Hypothalamus (tissue), 51 donors: ENCODE data around the gene BIRC3.
A peak's percentile ranks its signal among the peaks of the same experiment; 100 is the strongest.
"Not testable (repeated sequence)": the region's sequence is repeated elsewhere in the genome, so short reads cannot be mapped to it uniquely, and the experiment has no call there.

Experiments
- DNase-seq, 51 donors: peaks; one replicate each; lab custom pipeline; 2025; lab: John Stamatoyannopoulos, UW

BIRC3 gene

DNA sequence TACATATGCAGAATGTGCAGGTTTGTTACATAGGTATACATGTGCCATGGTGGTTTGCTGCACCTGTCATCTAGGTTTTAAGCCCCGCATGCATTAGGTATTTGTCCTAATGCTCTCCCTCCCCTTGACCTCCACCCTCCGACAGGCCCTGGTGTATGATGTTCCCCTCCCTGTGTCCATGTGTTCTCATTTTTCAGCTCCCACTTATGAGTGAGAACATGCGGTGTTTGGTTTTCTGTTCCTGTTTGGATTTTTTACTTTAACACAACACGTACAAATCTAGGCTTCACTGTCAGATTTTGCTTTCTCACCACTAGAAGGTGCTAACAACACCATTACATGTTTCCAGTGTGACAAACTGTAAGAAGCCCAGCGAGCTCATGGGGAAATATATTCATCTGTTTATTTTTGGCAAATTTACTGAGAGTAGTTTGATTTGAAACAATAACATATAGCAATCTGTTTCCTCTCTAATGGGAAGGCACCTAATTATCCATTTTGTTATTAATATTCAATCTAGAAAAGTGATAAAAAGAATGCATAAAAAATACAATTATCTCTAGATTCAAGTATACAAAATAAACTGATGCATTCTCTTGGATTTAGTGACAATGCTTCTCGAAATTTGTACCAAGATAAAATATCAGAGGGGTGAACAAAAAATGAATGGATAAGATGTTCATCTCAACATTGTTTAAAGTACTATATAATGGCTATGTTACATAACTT, 23.2 kb upstream of the BIRC3 start:
- peak in 1 of 51 donors; percentile 17 for DNase-seq

DNA sequence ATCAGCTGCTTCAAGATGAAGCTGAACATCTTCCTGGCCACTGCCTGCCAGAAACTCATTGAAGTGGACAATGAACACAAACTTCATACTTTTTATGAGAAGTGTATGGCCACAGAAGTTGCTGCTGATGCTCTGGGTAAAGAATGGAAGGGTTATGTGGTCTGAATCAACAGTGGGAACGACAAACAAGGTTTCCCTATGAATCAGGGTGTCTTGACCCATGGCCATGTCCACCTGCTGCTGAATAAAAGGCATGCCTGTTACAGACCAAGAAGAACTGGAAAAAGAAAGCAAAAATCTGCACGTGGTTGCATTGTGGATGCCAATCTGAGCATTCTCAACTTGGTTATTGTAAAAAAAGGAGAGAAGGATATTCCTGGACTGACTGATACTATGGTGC, 22.2 kb upstream of the BIRC3 start:
- DNase-seq, result no peak

DNA sequence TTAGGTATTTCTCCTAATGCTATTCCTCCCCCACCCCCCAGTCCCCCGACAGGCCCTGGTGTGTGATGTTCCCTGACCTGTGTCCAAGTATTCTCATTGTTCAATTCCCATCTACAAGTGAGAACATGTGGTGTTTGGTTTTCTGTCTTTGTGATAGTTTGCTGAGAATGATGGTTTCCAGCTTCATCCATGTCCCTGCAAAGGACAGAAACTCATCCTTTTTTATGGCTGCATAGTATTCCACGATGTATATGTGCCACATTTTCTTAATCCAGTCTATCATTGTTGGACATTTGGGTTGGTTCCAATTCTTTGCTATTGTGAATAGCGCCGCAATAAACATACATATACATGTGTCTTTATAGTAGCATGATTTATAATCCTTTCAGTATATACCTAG, 20.5 kb upstream of the BIRC3 start:
- not testable (repeated sequence) for DNase-seq

DNA sequence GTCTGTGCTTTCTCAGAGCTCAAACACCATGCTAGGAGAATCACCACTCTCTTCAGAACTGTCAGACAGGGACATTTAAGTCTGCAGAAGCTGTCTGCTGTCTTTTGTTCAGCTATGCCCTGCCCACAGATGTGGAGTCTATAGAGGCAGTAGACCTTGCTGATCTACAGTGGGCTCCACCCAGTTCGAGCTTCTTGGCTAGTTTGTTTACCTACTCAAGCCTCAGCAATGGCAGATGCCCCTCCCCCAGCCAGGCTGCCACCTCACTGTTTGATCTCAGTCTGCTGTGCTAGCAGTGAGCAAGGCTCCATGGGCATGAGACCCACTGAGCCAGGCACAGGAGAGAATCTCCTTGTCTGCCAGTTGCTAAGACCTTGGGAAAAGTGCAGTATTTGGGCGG, 16.4 kb upstream of the BIRC3 start:
- not testable (repeated sequence) for DNase-seq

- DNase-seq, result no peak
Observed at GRCh38 chr11:102302241-102302640, 15.0 kb upstream of the BIRC3 start.

- no peak for DNase-seq
Observed at GRCh38 chr11:102304686-102305085, 12.6 kb upstream of the BIRC3 start.

DNA sequence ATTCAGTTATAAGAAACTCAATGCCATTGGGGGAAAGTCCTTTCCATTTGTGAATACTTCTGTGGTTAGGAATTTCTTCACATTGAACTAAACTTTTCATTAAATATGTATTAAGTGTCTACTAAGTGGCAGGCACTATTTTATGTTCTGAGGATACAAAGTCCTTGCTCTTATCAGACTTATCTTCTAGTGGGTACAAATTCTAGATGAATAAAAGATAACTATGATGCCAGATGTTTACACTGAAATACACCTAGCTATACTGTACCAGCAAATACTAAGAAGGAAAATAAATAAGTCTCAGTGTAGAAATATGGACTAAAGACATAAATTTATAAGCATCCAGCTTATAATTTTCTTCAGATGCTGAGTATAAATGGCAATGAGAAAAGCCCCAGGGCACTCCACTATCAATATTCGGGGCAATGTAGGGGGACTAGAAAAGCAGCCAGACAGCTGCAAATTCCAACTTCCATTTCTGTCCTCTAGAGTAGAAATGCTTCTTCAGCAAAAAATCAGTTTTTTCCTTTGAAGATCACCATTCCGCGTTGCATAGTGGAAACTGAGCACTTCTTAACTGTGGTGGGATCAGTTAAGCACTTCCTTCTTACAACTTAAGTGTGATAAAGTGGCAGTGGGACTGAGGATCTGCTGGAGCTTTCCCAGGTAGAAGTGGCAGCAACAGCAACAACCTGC, 11.8 kb upstream of the BIRC3 start:
- no peak for DNase-seq

DNA sequence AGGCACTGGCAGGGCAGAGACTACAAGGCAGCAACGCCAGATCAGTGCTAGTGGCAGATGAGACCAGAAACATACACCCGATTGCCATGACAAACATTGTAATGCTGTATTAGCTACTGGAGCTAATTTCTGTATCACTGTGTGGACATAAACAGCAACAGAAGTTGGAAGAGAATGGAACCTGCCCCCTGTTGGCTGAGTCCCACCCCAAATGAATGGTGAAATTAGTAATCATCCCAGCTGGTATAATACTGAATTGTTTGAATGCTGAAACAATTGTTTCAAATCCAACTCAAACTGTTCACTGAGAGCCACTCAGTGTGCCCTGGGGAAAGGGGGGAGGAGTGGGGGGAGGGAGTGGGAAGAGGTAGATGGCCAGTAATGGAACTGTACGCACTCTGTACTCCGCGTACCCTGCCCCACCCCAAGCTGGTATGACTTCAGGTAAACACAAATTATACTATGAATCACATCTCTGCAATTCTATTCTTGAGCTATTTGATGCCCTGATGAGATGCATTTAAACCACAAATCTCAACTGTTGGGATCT, 11.2 kb upstream of the BIRC3 start:
- DNase-seq, result peak in 6 of 51 donors; percentile 3 to 38 (median 14)

DNA sequence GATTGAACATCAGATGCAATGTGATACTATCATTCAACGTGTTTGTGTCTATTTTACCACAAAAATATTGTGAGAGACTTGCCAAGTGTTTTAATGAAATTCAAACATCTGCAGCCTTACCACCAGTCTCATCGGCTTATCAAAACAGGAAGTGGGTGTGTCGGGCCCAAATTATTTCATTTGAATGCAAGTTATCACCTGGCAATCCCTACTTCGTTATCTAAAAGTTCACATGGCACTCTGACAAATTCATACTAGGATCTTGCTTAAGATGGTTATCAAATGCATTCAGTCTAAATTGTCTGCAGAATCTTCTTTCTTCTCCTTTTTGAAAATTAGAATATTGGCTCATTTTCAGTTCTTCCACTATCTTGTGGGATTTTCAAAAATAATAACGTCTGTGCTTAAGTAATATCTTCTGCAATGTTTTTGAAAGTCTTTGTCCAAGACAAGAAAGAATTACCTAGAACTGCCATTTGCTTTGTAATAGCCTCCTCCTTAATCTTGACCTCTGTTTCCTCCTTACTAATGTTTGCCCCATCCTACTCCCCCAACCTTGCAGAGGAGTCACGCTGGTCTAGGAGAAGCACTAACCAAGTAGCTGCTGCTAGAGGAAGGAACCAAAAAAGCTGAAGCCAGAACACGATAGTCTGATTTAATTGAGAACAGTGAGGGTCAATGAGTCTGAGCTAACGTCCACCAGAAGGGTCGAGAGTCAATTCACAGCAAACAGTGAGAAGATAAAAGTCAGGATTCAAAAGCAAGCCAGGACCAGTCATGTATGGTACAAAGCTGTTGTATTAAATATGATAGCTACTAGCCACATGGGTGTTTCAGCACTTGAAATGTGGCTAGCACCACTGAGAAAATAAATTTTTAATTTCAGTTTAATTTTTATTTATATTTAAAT, 10.2 kb upstream of the BIRC3 start:
- DNase-seq, result no peak

GRCh38 chr11:102307727-102308038, 9.6 kb upstream of the BIRC3 start:
- DNase-seq, result no peak

DNA sequence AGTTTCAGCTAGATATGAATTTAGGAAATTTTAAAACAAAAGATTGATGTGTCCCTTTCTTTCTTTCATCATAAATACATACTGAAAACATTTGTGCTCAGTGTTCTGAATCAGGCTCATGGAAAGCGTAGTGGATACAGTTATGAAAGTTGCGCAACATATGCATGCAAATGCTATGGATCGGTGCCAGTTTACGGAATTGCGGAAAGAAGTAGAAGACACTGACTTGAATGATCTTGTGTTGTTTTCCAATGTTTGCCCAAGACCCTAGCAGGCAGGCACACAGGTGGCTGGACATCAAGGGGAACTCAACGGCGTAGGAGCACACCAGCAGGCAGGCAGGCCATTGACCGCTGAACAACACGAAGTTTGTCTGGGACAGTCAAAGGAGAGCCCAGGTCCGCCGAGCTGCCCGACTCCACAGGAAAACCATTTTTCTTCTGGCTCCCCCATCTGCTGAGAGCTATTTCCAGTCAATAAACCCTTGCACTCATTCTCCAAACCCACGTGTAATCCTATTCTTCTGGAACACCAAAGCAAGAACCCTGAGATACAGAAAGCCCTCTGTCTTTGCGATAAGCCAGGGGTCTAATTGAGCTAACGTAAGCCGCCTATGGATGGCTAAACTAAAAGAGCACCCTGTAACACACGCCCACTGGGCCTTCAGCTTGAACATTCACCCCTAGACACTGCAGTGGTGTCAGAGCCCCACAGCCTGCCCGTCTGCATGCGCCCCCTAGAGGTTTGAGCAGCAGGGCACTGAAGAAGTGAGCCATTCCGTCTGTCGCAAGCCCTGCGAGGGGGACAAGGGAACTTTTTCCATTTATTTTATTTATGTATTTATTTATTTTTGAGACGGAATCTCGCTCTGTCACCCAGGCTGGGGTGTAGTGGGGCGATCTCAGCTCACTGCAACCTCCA, 7.4 kb upstream of the BIRC3 start:
- no peak for DNase-seq

DNA sequence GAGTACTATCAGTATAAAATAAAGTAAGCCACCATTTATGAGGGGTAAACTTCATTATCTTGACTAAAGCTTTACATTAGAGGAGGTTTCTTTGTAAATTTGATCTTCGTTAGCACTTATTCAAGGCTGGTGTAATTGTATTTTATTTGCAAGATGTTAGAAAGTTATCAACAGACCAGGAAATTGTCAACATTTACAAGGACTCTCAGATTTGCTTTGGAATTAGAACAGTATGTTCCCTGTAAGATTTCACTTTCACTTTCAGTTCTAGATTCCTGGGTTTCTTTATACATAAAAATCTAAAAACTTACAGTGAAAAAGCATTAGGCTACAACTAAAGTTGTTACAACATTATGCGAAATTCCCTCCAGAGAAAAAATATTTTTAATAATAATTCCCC, 4.6 kb upstream of the BIRC3 start:
- DNase-seq, result no peak

DNA sequence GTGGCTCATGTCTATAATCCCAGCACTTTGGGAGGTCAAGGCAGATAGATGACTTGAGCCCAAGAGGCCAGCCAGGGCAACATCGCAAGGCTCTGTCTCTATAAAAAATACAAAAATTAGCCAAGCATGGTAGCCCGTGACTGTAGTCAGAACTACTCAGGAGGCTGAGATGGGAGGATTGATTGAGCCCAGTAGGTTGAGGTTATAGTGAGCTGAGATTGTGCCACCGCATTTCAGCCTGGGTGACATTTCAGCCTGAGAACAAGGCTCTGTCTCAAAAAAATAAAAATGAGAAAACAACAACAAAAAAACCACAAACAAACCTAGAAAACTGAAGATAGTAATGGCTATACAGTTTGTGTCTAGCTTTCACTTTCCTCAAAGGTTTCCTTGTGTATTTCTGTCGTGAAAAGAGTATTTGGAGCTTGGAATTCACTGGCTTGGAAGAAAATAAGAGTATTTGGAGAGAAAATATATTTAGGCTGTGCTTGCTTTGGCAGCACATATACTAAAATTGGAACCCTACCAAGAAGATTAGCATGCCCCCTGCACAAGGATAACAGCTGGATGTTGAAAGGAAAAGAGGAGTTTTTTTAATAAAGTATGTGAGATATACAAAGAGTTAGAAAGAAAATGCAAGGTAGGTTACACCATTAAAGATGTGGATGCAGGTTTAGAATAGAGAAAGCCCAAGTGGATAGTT, 3.9 kb upstream of the BIRC3 start:
- no peak for DNase-seq

DNA sequence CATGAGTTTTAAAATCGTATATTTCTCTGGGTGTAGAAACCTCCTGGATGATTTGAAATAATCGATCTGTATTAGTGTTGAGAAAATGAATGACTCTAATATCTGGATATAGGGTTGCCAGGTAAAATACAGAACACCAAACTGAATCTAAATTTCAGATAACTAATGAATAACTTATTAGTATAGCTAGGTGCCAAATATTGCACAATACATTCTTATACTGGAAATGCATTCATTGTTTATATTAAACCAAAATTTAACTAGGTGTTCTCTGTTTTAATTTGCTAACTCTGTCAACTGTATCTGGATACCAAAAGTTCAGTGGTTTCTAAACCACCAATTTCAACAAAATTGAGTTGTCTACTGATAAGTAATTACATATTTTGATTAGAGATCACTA, 2.5 kb upstream of the BIRC3 start:
- no peak for DNase-seq

- no peak for DNase-seq
Observed at GRCh38 chr11:102316346-102316904, 859 bp upstream of the BIRC3 start.

GRCh38 chr11:102317768-102318103, 452 bp downstream of the BIRC3 start:
- no peak for DNase-seq

DNA sequence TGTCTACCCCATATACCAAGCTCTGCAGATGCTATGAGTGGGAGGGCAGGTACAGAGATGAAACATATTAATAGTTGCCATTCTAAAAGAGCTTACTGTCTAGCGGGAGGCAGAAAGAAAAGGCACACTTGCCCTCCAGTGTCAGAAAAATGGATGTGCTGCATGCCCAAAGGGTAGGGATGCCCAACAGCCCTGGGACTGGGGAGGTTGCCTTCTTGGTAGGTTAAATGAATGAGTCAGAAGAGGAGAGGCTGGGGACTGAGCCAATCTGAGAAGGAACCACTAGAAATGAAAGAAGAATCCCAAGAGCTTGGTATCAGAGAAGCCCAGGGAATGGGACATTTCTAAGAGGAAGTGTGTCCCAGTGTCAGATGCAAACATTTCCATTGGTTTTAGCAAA, 1.2 kb downstream of the BIRC3 start:
- DNase-seq, result no peak

DNA sequence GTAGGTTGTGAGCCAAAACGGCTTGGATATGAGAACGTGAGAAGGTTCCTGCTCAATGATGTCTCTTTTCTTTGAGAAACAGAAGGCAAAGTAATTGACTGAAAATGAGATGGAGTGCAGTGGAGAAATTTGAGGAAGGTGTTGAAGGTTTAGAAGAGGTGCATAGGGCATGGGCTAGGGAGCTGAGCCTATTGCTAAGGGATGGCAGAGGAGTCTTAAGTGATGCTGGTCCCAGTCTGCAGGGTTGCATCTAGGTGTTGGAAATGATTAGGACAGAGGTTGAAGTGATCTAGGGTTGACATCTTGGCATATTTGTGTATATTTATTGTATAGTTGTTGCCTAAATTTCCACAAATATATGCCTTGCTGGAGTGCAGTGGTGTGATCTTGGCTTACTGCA, 2.3 kb downstream of the BIRC3 start:
- no peak for DNase-seq

DNA sequence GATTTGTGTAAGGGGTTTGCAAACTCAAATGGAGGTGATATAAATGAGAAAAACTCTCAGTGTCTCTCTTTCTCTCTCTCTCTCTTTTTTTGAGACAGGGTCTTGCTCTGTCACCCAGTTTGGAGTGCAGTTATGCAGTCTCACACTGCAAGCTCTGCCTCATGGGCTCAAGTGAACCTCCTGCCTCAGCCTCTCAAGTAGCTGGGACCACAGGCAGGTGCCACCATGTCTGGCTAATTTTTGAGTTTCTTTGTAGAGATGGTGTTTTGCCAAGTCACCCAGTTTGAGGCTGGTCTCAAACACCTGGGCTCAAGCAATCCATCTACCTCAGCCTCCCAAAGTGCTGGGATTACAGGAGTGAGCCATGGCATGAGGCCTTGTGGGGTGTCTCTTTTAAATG, 2.9 kb downstream of the BIRC3 start:
- DNase-seq, result no peak
